ENCODE results near the gene GRIPAP1.

The GRIPAP1 gene

DNA sequence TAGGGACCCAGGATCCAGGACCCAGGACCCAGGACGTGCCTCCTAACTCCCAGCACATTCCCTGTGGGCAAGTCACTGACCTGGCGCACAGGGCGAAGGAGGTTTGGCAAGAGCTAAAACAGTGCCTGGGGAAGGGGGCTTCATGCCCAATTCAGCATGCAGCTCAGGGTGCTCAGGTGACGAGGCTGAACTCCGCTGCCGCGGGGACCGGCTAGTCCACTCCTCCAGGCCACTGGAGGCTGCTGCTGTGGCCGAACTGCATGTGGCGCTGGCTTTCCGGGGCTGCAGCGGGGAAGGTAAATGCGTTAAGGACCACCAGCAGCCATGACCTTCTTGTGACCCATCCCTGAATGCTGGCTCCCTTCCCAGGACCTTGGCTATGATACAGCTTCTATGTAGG, 78.3 kb downstream of the GRIPAP1 start:
- no peak for DNase-seq (ENCODE audit: low spot score)

All from AG20443 (cell line).